Thymus (tissue), 11 donors: Measurements from ENCODE around the gene SPINK14. TPM values are rescaled to one million over a fixed set of nuclear protein-coding genes. Genes with fewer than 3 reads are reported as not detected.

Experiments
- DNase-seq, 9 donors: peaks; one replicate each; pipeline ENCODE4 v3.0.0-alpha.2; 2013; ENCODE audit warnings: low spot score in 9 of 9, low read depth in 6 of 9, missing footprints in 1 of 9
- H3K27ac ChIP-seq, 2 donors: one replicate each; pipeline ENCODE4 v1.5.1; 2013; ENCODE audit warnings: control low read depth in 1 of 2, low read depth in 1 of 2, low read length in 1 of 2, mild to moderate bottlenecking in 1 of 2, moderate library complexity in 1 of 2
- H3K27me3 ChIP-seq, 2 donors: one replicate each; pipeline ENCODE4 v1.5.1; 2013; ENCODE audit warnings: low read length in 1 of 2; ENCODE audit not compliant: control insufficient read depth in 2 of 2, insufficient read depth in 1 of 2
- H3K36me3 ChIP-seq, 2 donors: one replicate each; pipeline ENCODE4 v1.5.1; 2013; ENCODE audit warnings: low read length in 1 of 2, mild to moderate bottlenecking in 1 of 2, moderate library complexity in 1 of 2; ENCODE audit not compliant: control insufficient read depth in 2 of 2, insufficient read depth in 2 of 2
- H3K4me1 ChIP-seq, 2 donors: one replicate each; pipeline ENCODE4 v1.5.1; 2013; ENCODE audit warnings: low read length in 2 of 2; ENCODE audit not compliant: control insufficient read depth in 2 of 2, insufficient read depth in 2 of 2
- H3K4me3 ChIP-seq, 2 donors: one replicate each; pipeline ENCODE4 v1.5.1; 2013; ENCODE audit warnings: low read length in 2 of 2, control low read depth in 1 of 2, mild to moderate bottlenecking in 1 of 2
- H3K9me3 ChIP-seq, 2 donors: one replicate each; pipeline ENCODE4 v1.5.1; 2013; ENCODE audit warnings: low read length in 1 of 2, mild to moderate bottlenecking in 1 of 2; ENCODE audit not compliant: control insufficient read depth in 2 of 2, insufficient read depth in 1 of 2
- WGBS: extraction: QIAGEN DNeasy Blood & Tissue Kit; methylation state at CpG from one replicate; pipeline ENCODE4 v1.1.7; 2013; 5-methylcytosine and 5-hydroxymethylcytosine counted together
- polyA plus RNA-seq: library from polyadenylated mRNA; stranded (reverse); fragments of 200-250 nt; gene quantifications from one replicate; pipeline ENCODE4 v1.2.3, GENCODE V29; 2013
- total RNA-seq: library from RNA; stranded (reverse); fragments of 120-200 nt; gene quantifications from one replicate; pipeline ENCODE4 v1.2.4, GENCODE V29; 2013
- donor health status: healthy.

SPINK14 gene
- total and polyA plus RNA-seq, 2 donors: not detected

DNA sequence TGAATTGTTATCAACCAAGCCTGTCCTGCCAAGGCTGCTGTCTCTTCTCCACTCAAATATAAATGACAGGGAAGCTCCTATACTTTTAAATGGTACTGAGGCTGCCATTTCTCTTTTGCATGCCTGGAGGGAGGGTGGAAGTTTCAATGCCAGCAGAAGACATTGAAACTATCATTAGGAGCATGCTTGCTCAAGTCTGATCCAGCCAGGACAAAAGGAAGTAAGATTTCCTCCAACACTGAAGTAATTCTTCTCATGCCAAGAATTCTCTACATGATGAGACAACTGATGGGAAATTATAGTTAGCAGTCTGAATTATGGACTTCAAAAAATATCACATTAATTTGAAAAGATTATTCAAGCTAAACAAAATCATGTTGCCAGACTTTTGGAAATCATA lies 39.9 kb downstream of the SPINK14 start:
- H3K36me3 ChIP-seq: no peaks in the 10 kb centered on the region
- no peak overlapping the region for H3K27ac ChIP-seq
- H3K4me3 ChIP-seq: no peak overlapping the region
- DNase-seq: no peak
- no peaks in the 10 kb centered on the region for H3K4me1 ChIP-seq
- no peaks in the 10 kb centered on the region for H3K9me3 ChIP-seq
- H3K27me3 ChIP-seq: no peaks in the 10 kb centered on the region

GRCh38 chr5:148209151-148209770 lies 40.9 kb downstream of the SPINK14 start:
- Histone ChIP-seq H3K36me3 (no peaks in the 10 kb centered on the region), H3K9me3 (no peaks in the 10 kb centered on the region), H3K4me3 (no peak overlapping the region), H3K27ac (no peak overlapping the region), H3K4me1 (no peaks in the 10 kb centered on the region), H3K27me3 (no peaks in the 10 kb centered on the region)
- 76% methylated on average over 3 of the region's 3 CpGs for WGBS
- DNase-seq: no peak

- WGBS: 95% methylated on average over 1 of the region's 1 CpG
- H3K27me3 ChIP-seq: no peaks in the 10 kb centered on the region
- no peaks in the 10 kb centered on the region for H3K4me1 ChIP-seq
- no peak overlapping the region for H3K27ac ChIP-seq
- H3K36me3 ChIP-seq: no peaks in the 10 kb centered on the region
- DNase-seq: no peak
- no peak overlapping the region for H3K4me3 ChIP-seq
- H3K9me3 ChIP-seq: no peaks in the 10 kb centered on the region
Measured at GRCh38 chr5:148214665-148215185, 46.4 kb downstream of the SPINK14 start.

DNA sequence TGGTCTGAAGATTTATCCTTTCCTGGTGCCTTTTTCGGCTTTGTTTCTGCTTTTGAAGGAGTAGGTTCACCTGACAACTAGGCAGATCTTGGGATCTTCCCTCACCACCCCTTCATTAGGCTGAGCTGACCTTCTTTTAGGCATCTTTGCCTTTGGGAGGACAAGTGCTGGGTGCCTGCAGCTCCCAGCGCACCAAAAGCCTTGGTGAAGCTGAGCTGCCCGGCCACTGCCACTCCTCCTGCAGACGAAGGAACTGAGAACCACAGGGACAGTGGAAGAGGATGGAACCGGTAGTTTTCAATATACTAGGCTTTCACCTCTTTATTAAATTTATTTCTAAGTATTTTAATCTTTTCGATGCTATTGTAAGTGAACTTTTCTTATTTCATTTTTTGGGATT lies 53.2 kb downstream of the SPINK14 start:
- Histone ChIP-seq H3K27ac (no peak overlapping the region), H3K4me3 (no peak overlapping the region), H3K4me1 (no peaks in the 10 kb centered on the region), H3K36me3 (no peaks in the 10 kb centered on the region), H3K9me3 (no peaks in the 10 kb centered on the region), H3K27me3 (no peaks in the 10 kb centered on the region)
- WGBS: 81% methylated on average over 6 of the region's 6 CpGs
- DNase-seq: no peak

DNA sequence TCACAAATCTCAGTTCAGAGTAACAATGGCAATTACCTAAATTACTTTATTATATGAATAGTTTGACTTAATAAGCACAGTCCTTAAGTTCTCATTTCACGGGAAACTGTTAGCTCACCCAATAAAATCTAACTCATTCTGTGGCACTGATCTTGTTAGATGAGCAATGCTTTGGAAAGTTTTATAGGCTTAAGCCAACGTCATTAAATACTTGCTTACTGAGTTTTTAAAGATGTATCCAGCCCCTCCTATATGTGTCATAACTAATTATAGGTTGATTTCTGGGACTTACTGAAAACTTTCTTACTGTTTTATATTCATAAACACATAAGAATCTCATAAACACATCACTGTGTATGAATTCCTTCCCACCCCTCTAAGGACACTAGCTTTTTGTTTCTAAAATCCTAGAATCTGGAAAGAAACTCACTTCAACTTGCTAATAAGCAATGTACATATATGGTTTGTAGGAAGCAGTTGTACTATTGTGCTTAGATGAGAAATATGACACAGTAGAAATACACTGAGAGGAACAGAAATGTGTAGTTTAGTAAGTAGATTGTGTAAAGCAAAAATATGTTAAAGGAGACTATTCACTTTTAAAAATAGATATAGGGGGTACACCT lies 55.9 kb downstream of the SPINK14 start:
- H3K36me3 ChIP-seq: no peaks in the 10 kb centered on the region
- no peak for DNase-seq
- no peak overlapping the region for H3K27ac ChIP-seq
- H3K4me1 ChIP-seq: no peaks in the 10 kb centered on the region
- no peak overlapping the region for H3K4me3 ChIP-seq
- 87% methylated on average over 2 of the region's 2 CpGs for WGBS
- H3K27me3 ChIP-seq: no peaks in the 10 kb centered on the region
- H3K9me3 ChIP-seq: no peaks in the 10 kb centered on the region

Other genes with a start within 250 kb of the SPINK14 start
- gene SPINK5, start 104.6 kb upstream of the SPINK14 start, total RNA-seq: 3.4 TPM
- gene SPINK5, start 104.6 kb upstream of the SPINK14 start, polyA plus RNA-seq: 41.6 TPM
- 1.2 TPM for gene SPINK6, start 34.5 kb downstream of the SPINK14 start, total RNA-seq
- gene SPINK6, start 34.5 kb downstream of the SPINK14 start, polyA plus RNA-seq: 9.9 TPM
- gene MARCOL, start 70.0 kb downstream of the SPINK14 start, total RNA-seq: not detected
- not detected for gene MARCOL, start 70.0 kb downstream of the SPINK14 start, polyA plus RNA-seq
- gene SPINK13, start 100.2 kb downstream of the SPINK14 start, total RNA-seq: not detected
- 1.1 TPM for gene SPINK13, start 100.2 kb downstream of the SPINK14 start, polyA plus RNA-seq
- gene SPINK7, start 143.9 kb downstream of the SPINK14 start, total RNA-seq: 1.2 TPM
- 33.6 TPM for gene SPINK7, start 143.9 kb downstream of the SPINK14 start, polyA plus RNA-seq
- gene SPINK9, start 167.0 kb downstream of the SPINK14 start, total RNA-seq: 0.33 TPM
- 13.5 TPM for gene SPINK9, start 167.0 kb downstream of the SPINK14 start, polyA plus RNA-seq
- gene FBXO38, start 215.4 kb downstream of the SPINK14 start, total RNA-seq: 49.9 TPM
- 25.1 TPM for gene FBXO38, start 215.4 kb downstream of the SPINK14 start, polyA plus RNA-seq